DMS114 treated with DMSO at 0.1 percent for 48 hours (cell line): Measurements from ENCODE around the gene LAIR1.

Source experiments
- DNase-seq: peaks from one replicate; lab custom pipeline; 2025; ENCODE audit not compliant: unreplicated experiment; lab: John Stamatoyannopoulos, UW

Gene LAIR1

DNA sequence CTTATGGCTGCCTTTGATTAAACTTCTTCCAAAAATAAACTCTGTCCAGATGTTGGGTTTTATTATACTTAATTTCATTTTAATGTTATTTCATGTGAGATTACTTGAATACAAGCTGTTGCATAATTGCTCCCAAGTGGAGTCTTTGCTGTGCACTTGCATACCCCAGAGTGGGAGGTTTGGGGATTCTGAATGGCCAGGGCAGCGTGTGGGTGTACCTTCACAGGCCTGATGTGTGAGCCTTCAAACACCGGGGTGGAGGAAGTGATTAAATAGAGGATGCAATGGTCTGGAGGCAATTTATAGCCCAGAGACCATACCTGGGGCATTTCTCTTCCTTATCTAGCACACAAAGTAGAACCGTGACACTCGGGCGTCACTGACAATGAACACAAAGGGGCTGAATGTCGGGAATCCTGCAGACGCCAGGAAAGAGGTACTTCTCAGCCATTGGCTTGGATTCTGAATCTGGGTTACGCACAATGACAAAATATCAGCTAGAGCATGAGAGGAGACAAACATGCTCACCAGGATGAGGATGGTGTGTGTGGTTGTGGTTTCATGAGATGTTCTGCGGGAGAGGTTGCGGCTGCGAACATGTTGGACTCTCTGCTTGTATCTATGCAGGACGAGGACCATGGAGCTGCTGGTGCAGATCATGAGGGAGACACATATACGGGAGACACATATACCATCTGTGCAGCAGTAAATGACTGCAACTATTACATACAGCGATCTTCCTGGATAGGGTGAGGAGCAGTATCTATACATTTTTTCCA is 44.6 kb downstream of the LAIR1 start:
- no peak for DNase-seq

DNA sequence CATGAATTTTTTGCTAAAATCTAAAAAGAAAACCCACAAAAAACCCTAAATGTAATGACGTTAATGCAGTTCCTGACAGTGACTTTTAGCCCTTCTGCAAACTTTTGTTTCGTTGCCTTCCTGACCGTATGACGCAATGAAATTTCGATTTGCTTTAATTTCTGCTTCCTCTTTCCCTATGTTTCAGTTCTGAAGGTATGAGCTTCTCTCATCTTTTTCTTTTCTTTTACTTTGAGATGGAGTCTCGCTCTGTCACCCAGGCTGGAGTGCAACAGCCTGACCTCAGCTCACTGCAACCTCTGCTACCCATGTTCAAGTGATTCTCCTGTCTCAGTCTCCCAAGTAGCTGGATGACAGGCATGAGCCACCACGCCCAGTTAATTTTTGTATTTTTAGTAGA is 45.7 kb downstream of the LAIR1 start:
- no peak for DNase-seq

GRCh38 chr19:54317965-54318240 is 46.8 kb downstream of the LAIR1 start:
- DNase-seq: no peak

- DNase-seq: no peak
Measured at GRCh38 chr19:54317108-54317964, 47.4 kb downstream of the LAIR1 start.

- DNase-seq: no peak
Measured at GRCh38 chr19:54316746-54317107, 48.0 kb downstream of the LAIR1 start.

DNA sequence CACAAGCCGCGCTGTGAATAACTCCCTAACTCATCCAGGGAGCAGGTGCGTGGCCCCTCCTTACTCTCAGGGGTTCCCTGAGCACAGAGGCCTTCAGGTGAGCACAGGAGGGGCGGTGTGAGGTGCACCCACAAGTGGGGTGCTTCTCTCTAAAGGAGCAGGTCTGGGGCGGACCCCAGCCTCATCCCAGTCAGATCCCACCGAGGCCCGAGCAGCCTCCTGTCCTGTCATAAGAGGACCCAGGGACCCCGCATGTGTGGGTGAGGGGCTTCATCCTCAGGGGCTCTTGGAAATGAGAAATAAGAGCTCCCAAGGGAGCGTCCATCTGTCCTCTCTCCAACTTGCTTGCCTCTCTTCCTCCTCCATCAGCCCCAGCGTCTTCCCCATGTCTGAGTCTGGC is 48.8 kb downstream of the LAIR1 start:
- no peak for DNase-seq

GRCh38 chr19:54312436-54313377 is 52.0 kb downstream of the LAIR1 start, which contains the start of gene LILRA5:
Gene LILRA5, minus strand, starts transcription at chr19:54313166. Its CDS starts 147 bp downstream, at chr19:54313019.
- no peak for DNase-seq

DNA sequence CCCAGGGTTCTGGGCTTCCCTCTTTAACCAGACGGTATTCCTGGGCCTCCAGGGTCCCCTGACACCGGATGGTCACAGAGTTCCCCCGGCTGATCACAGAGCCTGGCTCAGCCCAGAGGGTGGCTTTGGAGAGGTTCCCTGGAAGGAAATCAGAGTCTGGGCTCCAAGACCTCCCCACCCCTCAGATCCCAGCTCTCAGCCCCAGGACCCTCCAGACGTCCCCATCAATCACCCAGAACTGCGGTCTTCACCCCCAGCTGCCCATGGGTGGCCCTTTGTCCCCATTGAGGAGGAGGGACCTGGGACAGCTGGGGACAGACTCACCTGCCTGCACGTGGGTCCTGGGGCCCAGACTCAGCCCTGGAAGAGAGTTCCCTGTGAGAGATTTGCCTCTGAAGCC is 52.7 kb downstream of the LAIR1 start:
- DNase-seq: no peak

- DNase-seq: no peak
Measured at GRCh38 chr19:54311486-54311885, 53.2 kb downstream of the LAIR1 start.

DNA sequence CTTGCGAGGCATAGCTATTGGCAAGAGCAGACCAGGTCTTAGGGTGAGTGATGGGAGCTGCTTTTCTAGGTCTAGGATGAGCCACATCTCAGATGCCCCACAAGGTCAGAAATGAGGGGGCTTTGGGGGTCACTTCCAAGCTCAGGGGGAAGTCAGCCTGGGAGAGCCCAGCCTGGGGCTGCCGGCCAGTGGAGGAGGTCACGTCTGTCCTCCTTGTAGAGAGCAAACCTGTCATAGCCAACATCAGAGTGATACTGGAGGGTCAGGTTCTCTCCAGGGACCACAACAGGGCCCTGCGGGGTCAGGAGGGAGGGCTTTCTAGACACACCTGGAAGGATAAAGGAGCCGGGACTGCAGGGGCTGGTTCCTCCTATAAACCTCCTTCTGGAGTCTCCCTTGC is 54.2 kb downstream of the LAIR1 start:
- no peak for DNase-seq

- no peak for DNase-seq
Measured at GRCh38 chr19:54309811-54310210, 54.9 kb downstream of the LAIR1 start.

- DNase-seq: no peak
Measured at GRCh38 chr19:54307389-54308020, 57.2 kb downstream of the LAIR1 start.

DNA sequence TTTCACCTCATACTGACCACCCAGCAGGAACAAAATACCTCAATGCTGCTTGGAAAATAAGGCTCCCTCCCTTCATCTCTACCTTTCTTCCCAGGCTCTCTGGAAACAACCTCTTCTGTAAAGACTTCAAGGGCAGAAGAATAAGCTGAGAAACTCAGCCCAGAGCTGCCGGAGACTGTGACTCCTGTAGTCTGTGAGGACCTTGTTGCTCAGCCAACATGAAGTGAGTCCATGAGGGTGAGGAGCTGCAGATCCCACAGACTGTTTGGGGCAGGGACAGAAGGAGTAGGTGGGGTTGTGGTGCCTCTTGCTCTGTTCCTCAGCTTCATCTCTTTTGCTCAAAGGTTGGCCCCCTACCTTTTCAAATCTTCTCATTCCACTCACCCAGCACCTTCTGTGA is 59.6 kb downstream of the LAIR1 start:
- DNase-seq: no peak

GRCh38 chr19:54302257-54302656 is 62.5 kb downstream of the LAIR1 start:
- DNase-seq: no peak
